ENCODE results near the gene LIPA. TPM values are rescaled to one million over a fixed set of nuclear protein-coding genes. Genes with fewer than 3 reads are reported as not detected.
A peak's percentile ranks its signal among the peaks of the same experiment; 100 is the strongest.

Gene LIPA
- total and polyA plus RNA-seq, 5 donors: 14.0 to 34.7 (median 25.6) TPM

GRCh38 chr10:89271532-89271931, 20.0 kb upstream of the LIPA start:
- H3K4me3 ChIP-seq (ENCODE audit: low read length): no peak overlapping the region
- no peak for ATAC-seq
- H3K9me3 ChIP-seq (ENCODE audit: control insufficient read depth, low read length): no peaks in the 10 kb centered on the region
- H3K4me1 ChIP-seq (ENCODE audit: control insufficient read depth, insufficient read depth, low read length): peaks cover 2% of the 10 kb centered on the region
- DNase-seq: no peak
- WGBS: 96% methylated on average over 2 of the region's 2 CpGs
- intact Hi-C loops (cut with DNase I): no loop called here
- H3K27ac ChIP-seq (ENCODE audit: low read length): no peak overlapping the region
- H3K27me3 ChIP-seq (ENCODE audit: control insufficient read depth, insufficient read depth): no peaks in the 10 kb centered on the region

GRCh38 chr10:89270153-89270483, 18.5 kb upstream of the LIPA start:
- Histone ChIP-seq H3K9me3 (ENCODE audit: control insufficient read depth, low read length) (no peaks in the 10 kb centered on the region), H3K27me3 (ENCODE audit: control insufficient read depth, insufficient read depth) (no peaks in the 10 kb centered on the region), H3K4me3 (ENCODE audit: low read length) (no peak overlapping the region), H3K4me1 (ENCODE audit: control insufficient read depth, insufficient read depth, low read length) (peaks cover 2% of the 10 kb centered on the region), H3K27ac (ENCODE audit: low read length) (no peak overlapping the region)
- intact Hi-C loops (cut with DNase I): no loop called here
- ATAC-seq (no peak), DNase-seq (no peak)

- intact Hi-C loops (cut with DNase I): no loop called here
- Histone ChIP-seq H3K27ac (ENCODE audit: low read length) (no peak overlapping the region), H3K27me3 (ENCODE audit: control insufficient read depth, insufficient read depth) (no peaks in the 10 kb centered on the region), H3K9me3 (ENCODE audit: control insufficient read depth, low read length) (no peaks in the 10 kb centered on the region), H3K4me1 (ENCODE audit: control insufficient read depth, insufficient read depth, low read length) (peaks cover 2% of the 10 kb centered on the region), H3K4me3 (ENCODE audit: low read length) (no peak overlapping the region)
- DNase-seq (no peak), ATAC-seq (no peak)
- 92% methylated on average over 3 of the region's 3 CpGs for WGBS
Measured at GRCh38 chr10:89269433-89270152, 18.0 kb upstream of the LIPA start.

GRCh38 chr10:89266721-89267453, 15.3 kb upstream of the LIPA start:
- intact Hi-C loops (cut with DNase I): no loop called here
- WGBS: 41% methylated on average over 1 of the region's 1 CpG
- Histone ChIP-seq H3K4me1 (ENCODE audit: control insufficient read depth, insufficient read depth, low read length) (peaks cover 4% of the 10 kb centered on the region), H3K4me3 (ENCODE audit: low read length) (no peak overlapping the region), H3K9me3 (ENCODE audit: control insufficient read depth, low read length) (no peaks in the 10 kb centered on the region), H3K27me3 (ENCODE audit: control insufficient read depth, insufficient read depth) (no peaks in the 10 kb centered on the region), H3K27ac (ENCODE audit: low read length) (peak overlapping the region; percentile 6)
- ATAC-seq (no peak), DNase-seq (no peak)

- DNase-seq (peak in 1 of 3 donors; percentile 55), ATAC-seq (no peak)
- Histone ChIP-seq H3K4me1 (ENCODE audit: control insufficient read depth, insufficient read depth, low read length) (peaks cover 4% of the 10 kb centered on the region), H3K27ac (ENCODE audit: low read length) (no peak overlapping the region), H3K4me3 (ENCODE audit: low read length) (no peak overlapping the region), H3K9me3 (ENCODE audit: control insufficient read depth, low read length) (no peaks in the 10 kb centered on the region), H3K27me3 (ENCODE audit: control insufficient read depth, insufficient read depth) (no peaks in the 10 kb centered on the region)
- intact Hi-C loops (cut with DNase I): no loop called here
- 80% methylated on average over 1 of the region's 1 CpG for WGBS
Measured at GRCh38 chr10:89263531-89263930, 12.0 kb upstream of the LIPA start.

- ATAC-seq (no peak), DNase-seq (no peak)
- no peaks in the 10 kb centered on the region for H3K27me3 ChIP-seq (ENCODE audit: control insufficient read depth, insufficient read depth)
- 52% methylated on average over 1 of the region's 1 CpG for WGBS
- H3K4me3 ChIP-seq (ENCODE audit: low read length): no peak overlapping the region
- no peaks in the 10 kb centered on the region for H3K9me3 ChIP-seq (ENCODE audit: control insufficient read depth, low read length)
- intact Hi-C loops (cut with DNase I): no loop called here
- peaks cover 4% of the 10 kb centered on the region for H3K4me1 ChIP-seq (ENCODE audit: control insufficient read depth, insufficient read depth, low read length)
- no peak overlapping the region for H3K27ac ChIP-seq (ENCODE audit: low read length)
Measured at GRCh38 chr10:89263091-89263490, 11.5 kb upstream of the LIPA start.

- Histone ChIP-seq H3K27ac (ENCODE audit: low read length) (no peak overlapping the region), H3K4me3 (ENCODE audit: low read length) (no peak overlapping the region), H3K27me3 (ENCODE audit: control insufficient read depth, insufficient read depth) (no peaks in the 10 kb centered on the region), H3K9me3 (ENCODE audit: control insufficient read depth, low read length) (no peaks in the 10 kb centered on the region), H3K4me1 (ENCODE audit: control insufficient read depth, insufficient read depth, low read length) (peaks cover 4% of the 10 kb centered on the region)
- no peak for DNase-seq
- ATAC-seq: peak in 1 of 2 donors; percentile 20
- intact Hi-C loops (cut with DNase I): no loop called here
- 52% methylated on average over 5 of the region's 5 CpGs for WGBS
Measured at GRCh38 chr10:89262086-89263051, 10.8 kb upstream of the LIPA start.

- peaks cover 2% of the 10 kb centered on the region for H3K4me1 ChIP-seq (ENCODE audit: control insufficient read depth, insufficient read depth, low read length)
- no peak overlapping the region for H3K4me3 ChIP-seq (ENCODE audit: low read length)
- no peak for DNase-seq
- no peak for ATAC-seq
- H3K9me3 ChIP-seq (ENCODE audit: control insufficient read depth, low read length): no peaks in the 10 kb centered on the region
- H3K27me3 ChIP-seq (ENCODE audit: control insufficient read depth, insufficient read depth): no peaks in the 10 kb centered on the region
- no peak overlapping the region for H3K27ac ChIP-seq (ENCODE audit: low read length)
- intact Hi-C loops (cut with DNase I): loop anchor here in 2 of 4 donors (5.0 to 10.0 kb wide), 3 partner anchors 113 to 133 kb away; partner anchors contain the start of genes IFIT1 (in 1 of the 2) and IFIT1B (in 1 of the 2)
- WGBS: 52% methylated on average over 1 of the region's 1 CpG
Measured at GRCh38 chr10:89258881-89259280, 7.3 kb upstream of the LIPA start.

- intact Hi-C loops (cut with DNase I): loop anchor here in 2 of 4 donors (5.0 to 10.0 kb wide), 3 partner anchors 115 to 135 kb away; partner anchors contain the start of genes IFIT1 (in 1 of the 2) and IFIT1B (in 1 of the 2)
- ATAC-seq: no peak
- 45% methylated on average over 2 of the region's 2 CpGs for WGBS
Measured at GRCh38 chr10:89257581-89257980, 6.0 kb upstream of the LIPA start.

GRCh38 chr10:89256962-89257361, 5.4 kb upstream of the LIPA start:
- ATAC-seq: no peak
- intact Hi-C loops (cut with DNase I): loop anchor here in 2 of 4 donors (5.0 to 10.0 kb wide), 3 partner anchors 115 to 135 kb away; partner anchors contain the start of genes IFIT1 (in 1 of the 2) and IFIT1B (in 1 of the 2)
- no peak overlapping the region for H3K27ac ChIP-seq (ENCODE audit: low read length)
- no peaks in the 10 kb centered on the region for H3K9me3 ChIP-seq (ENCODE audit: control insufficient read depth, low read length)
- H3K27me3 ChIP-seq (ENCODE audit: control insufficient read depth, insufficient read depth): no peaks in the 10 kb centered on the region
- H3K4me1 ChIP-seq (ENCODE audit: control insufficient read depth, insufficient read depth, low read length): no peaks in the 10 kb centered on the region
- WGBS: 57% methylated on average over 1 of the region's 1 CpG
- H3K4me3 ChIP-seq (ENCODE audit: low read length): no peak overlapping the region
- DNase-seq: no peak

More at GRCh38 chr10:89257581-89257980, 6.0 kb upstream of the LIPA start:
- no peaks in the 10 kb centered on the region for H3K9me3 ChIP-seq (ENCODE audit: control insufficient read depth, low read length)
- H3K27me3 ChIP-seq (ENCODE audit: control insufficient read depth, insufficient read depth): no peaks in the 10 kb centered on the region
- H3K27ac ChIP-seq (ENCODE audit: low read length): no peak overlapping the region
- no peak for DNase-seq
- H3K4me1 ChIP-seq (ENCODE audit: control insufficient read depth, insufficient read depth, low read length): no peaks in the 10 kb centered on the region
- H3K4me3 ChIP-seq (ENCODE audit: low read length): no peak overlapping the region

Data from right cardiac atrium (tissue), 5 donors.